Measurements from ENCODE around the gene ACE2. TPM values are rescaled to one million over a fixed set of nuclear protein-coding genes. Genes with fewer than 3 reads are reported as not detected.
A peak's percentile ranks its signal among the peaks of the same experiment; 100 is the strongest.

ACE2 gene
- total RNA-seq, 1 experiment from 2014 or later = not detected

DNA sequence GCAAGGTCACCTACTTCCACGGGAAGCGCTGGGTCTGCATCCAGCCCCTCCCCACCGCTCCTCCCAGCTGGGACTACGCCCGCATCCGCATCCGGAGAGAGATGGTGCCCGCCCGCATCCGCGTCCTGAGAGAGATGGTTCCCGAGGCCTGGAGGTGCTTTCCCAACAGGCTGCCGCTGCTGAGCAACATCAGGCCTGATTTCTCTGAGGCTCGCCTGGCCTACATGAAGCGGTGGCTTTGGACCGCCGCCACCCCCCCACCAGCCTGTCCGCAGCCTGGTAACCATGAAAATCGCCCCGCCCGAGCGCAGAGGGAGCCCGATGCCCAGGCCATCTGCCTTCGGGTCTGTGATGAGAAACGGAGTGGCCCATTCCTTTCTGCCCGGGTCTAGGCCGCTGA is 45.8 kb upstream of the ACE2 start (continued):
- TF ChIP-seq, protein P1, sequence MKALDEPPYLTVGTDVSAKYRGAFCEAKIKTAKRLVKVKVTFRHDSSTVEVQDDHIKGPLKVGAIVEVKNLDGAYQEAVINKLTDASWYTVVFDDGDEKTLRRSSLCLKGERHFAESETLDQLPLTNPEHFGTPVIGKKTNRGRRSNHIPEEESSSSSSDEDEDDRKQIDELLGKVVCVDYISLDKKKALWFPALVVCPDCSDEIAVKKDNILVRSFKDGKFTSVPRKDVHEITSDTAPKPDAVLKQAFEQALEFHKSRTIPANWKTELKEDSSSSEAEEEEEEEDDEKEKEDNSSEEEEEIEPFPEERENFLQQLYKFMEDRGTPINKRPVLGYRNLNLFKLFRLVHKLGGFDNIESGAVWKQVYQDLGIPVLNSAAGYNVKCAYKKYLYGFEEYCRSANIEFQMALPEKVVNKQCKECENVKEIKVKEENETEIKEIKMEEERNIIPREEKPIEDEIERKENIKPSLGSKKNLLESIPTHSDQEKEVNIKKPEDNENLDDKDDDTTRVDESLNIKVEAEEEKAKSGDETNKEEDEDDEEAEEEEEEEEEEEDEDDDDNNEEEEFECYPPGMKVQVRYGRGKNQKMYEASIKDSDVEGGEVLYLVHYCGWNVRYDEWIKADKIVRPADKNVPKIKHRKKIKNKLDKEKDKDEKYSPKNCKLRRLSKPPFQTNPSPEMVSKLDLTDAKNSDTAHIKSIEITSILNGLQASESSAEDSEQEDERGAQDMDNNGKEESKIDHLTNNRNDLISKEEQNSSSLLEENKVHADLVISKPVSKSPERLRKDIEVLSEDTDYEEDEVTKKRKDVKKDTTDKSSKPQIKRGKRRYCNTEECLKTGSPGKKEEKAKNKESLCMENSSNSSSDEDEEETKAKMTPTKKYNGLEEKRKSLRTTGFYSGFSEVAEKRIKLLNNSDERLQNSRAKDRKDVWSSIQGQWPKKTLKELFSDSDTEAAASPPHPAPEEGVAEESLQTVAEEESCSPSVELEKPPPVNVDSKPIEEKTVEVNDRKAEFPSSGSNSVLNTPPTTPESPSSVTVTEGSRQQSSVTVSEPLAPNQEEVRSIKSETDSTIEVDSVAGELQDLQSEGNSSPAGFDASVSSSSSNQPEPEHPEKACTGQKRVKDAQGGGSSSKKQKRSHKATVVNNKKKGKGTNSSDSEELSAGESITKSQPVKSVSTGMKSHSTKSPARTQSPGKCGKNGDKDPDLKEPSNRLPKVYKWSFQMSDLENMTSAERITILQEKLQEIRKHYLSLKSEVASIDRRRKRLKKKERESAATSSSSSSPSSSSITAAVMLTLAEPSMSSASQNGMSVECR (CRISPR knock-in tag; IDR thresholded peaks at IDR 0.05; ENCODE audit: borderline replicate concordance) = no peak
- no peak for TF ChIP-seq JAZF1 (CRISPR knock-in tag; IDR thresholded peaks at IDR 0.05)
- TF ChIP-seq FOXP1 (CRISPR knock-in tag; IDR thresholded peaks at IDR 0.05; ENCODE audit: borderline replicate concordance) = no peak

- H3K36me3 Mint-ChIP-seq = no peaks in the 10 kb centered on the region
- ChIA-PET POLR2A (no interaction called here), CTCF (no interaction called here)
- H3K4me3 Mint-ChIP-seq = no peak overlapping the region
- no peaks in the 10 kb centered on the region for H3K9me3 Mint-ChIP-seq
- peaks cover 4% of the 10 kb centered on the region for H3K4me1 Mint-ChIP-seq
- no peak overlapping the region for H3K27ac Mint-ChIP-seq
- TF ChIP-seq CDX4 (CRISPR knock-in tag; IDR thresholded peaks at IDR 0.05; ENCODE audit: borderline replicate concordance) (no peak), OVOL2 (CRISPR knock-in tag; IDR thresholded peaks at IDR 0.05; ENCODE audit: borderline replicate concordance) (no peak), RELA (CRISPR knock-in tag; IDR thresholded peaks at IDR 0.05; ENCODE audit: borderline replicate concordance) (no peak), ATF1 (CRISPR knock-in tag; IDR thresholded peaks at IDR 0.05) (no peak), ZNF416 (CRISPR knock-in tag; IDR thresholded peaks at IDR 0.05) (no peak)
- TF ChIP-seq, protein P2, sequence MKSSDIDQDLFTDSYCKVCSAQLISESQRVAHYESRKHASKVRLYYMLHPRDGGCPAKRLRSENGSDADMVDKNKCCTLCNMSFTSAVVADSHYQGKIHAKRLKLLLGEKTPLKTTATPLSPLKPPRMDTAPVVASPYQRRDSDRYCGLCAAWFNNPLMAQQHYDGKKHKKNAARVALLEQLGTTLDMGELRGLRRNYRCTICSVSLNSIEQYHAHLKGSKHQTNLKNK (CRISPR knock-in tag; IDR thresholded peaks at IDR 0.05) = no peak
- TF ChIP-seq, protein P3, sequence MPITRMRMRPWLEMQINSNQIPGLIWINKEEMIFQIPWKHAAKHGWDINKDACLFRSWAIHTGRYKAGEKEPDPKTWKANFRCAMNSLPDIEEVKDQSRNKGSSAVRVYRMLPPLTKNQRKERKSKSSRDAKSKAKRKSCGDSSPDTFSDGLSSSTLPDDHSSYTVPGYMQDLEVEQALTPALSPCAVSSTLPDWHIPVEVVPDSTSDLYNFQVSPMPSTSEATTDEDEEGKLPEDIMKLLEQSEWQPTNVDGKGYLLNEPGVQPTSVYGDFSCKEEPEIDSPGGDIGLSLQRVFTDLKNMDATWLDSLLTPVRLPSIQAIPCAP (CRISPR knock-in tag; IDR thresholded peaks at IDR 0.05) = no peak
- ATAC-seq (no peak), DNase-seq (ENCODE audit: low spot score) (no peak)
- no peaks in the 10 kb centered on the region for H3K27me3 Mint-ChIP-seq (ENCODE audit: low read depth)
Measured at GRCh38 chrX:15646031-15646430, 45.3 kb upstream of the ACE2 start.

DNA sequence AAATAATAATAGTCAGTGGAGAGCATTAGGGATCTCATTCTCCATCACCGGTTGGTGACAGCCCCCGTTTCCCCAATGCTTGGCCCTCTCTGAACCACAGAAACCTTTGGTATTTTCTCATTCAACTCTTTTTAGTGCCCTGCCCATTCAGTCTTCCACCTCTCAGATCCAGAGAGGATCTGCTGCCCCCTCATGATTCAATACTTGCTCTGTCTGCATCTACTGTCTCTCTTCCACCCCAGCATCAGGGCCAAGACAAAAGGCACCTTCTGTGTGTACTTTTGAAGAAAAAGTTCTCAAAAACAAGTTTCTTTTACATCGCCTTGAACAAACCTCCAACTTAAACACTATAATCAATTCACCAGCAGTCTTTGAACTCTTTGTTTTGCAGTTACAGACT is 44.5 kb upstream of the ACE2 start:
- TF ChIP-seq TCF7 (CRISPR knock-in tag; IDR thresholded peaks at IDR 0.05; ENCODE audit: low read depth) (no peak), GRHL2 (CRISPR knock-in tag; IDR thresholded peaks at IDR 0.05; ENCODE audit: insufficient replicate concordance, severe bottlenecking) (no peak), CDX4 (CRISPR knock-in tag; IDR thresholded peaks at IDR 0.05; ENCODE audit: borderline replicate concordance) (no peak), ZNF138 (CRISPR knock-in tag; conservative IDR thresholded peaks at IDR 0.05) (no peak), SMAD4 (CRISPR knock-in tag; IDR thresholded peaks at IDR 0.05) (no peak), ESRRA (CRISPR knock-in tag; IDR thresholded peaks at IDR 0.05; ENCODE audit: borderline replicate concordance) (no peak), STAT6 (CRISPR knock-in tag; conservative IDR thresholded peaks at IDR 0.05; ENCODE audit: low read depth) (no peak)
- TF ChIP-seq, protein P4, sequence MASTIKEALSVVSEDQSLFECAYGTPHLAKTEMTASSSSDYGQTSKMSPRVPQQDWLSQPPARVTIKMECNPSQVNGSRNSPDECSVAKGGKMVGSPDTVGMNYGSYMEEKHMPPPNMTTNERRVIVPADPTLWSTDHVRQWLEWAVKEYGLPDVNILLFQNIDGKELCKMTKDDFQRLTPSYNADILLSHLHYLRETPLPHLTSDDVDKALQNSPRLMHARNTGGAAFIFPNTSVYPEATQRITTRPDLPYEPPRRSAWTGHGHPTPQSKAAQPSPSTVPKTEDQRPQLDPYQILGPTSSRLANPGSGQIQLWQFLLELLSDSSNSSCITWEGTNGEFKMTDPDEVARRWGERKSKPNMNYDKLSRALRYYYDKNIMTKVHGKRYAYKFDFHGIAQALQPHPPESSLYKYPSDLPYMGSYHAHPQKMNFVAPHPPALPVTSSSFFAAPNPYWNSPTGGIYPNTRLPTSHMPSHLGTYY (CRISPR knock-in tag; IDR thresholded peaks at IDR 0.05) = no peak
- TF ChIP-seq, protein P5, sequence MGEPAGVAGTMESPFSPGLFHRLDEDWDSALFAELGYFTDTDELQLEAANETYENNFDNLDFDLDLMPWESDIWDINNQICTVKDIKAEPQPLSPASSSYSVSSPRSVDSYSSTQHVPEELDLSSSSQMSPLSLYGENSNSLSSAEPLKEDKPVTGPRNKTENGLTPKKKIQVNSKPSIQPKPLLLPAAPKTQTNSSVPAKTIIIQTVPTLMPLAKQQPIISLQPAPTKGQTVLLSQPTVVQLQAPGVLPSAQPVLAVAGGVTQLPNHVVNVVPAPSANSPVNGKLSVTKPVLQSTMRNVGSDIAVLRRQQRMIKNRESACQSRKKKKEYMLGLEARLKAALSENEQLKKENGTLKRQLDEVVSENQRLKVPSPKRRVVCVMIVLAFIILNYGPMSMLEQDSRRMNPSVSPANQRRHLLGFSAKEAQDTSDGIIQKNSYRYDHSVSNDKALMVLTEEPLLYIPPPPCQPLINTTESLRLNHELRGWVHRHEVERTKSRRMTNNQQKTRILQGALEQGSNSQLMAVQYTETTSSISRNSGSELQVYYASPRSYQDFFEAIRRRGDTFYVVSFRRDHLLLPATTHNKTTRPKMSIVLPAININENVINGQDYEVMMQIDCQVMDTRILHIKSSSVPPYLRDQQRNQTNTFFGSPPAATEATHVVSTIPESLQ (CRISPR knock-in tag; IDR thresholded peaks at IDR 0.05) = no peak
- H3K9me3 Mint-ChIP-seq = no peaks in the 10 kb centered on the region
- H3K27ac Mint-ChIP-seq = no peak overlapping the region
- DNase-seq (ENCODE audit: low spot score) (no peak), ATAC-seq (peak; percentile 38; the same call in 1 of the 2 replicates)
- CTCF ChIA-PET = no interaction called here
- POLR2A ChIA-PET = no interaction called here
- no peak overlapping the region for H3K4me3 Mint-ChIP-seq
- H3K36me3 Mint-ChIP-seq = no peaks in the 10 kb centered on the region
- peaks cover 4% of the 10 kb centered on the region for H3K4me1 Mint-ChIP-seq
- no peaks in the 10 kb centered on the region for H3K27me3 Mint-ChIP-seq (ENCODE audit: low read depth)
